Stomach (tissue), 4 donors: ENCODE measurements around the gene FAM171A1.

ENCODE experiments used
- EP300 ChIP-seq: sonication (generic); formaldehyde crosslinking; IDR thresholded peaks from one replicate; pipeline ENCODE4 v1.6.1; 2017; ENCODE audit warnings: antibody characterized with exemption
- POLR2A ChIP-seq, 4 donors: fragments of 450-650 bp; IDR thresholded peaks; one replicate each; pipeline ENCODE4 v1.6.1; 2016; ENCODE audit warnings: antibody characterized with exemption in 4 of 4, control low read depth in 2 of 4, mild to moderate bottlenecking in 1 of 4, moderate library complexity in 1 of 4
- POLR2AphosphoS5 ChIP-seq, 3 donors: sonication (generic); formaldehyde crosslinking; IDR thresholded peaks; one replicate each; pipeline ENCODE4 v1.6.1; 2016; ENCODE audit warnings: antibody characterized with exemption in 3 of 3
- TF ChIP-seq, protein P1 (sequence below), 7 experiments: fragments of 450-650 bp in 4 of 7; fragments of 200-600 bp in 3 of 7; sonication (generic) in 3 of 7; IDR thresholded peaks; one replicate each; pipeline ENCODE4 v1.5.1; 2016 to 2019; ENCODE audit warnings: antibody characterized with exemption in 7 of 7, control low read depth in 2 of 7, mild to moderate bottlenecking in 1 of 7

DNA sequence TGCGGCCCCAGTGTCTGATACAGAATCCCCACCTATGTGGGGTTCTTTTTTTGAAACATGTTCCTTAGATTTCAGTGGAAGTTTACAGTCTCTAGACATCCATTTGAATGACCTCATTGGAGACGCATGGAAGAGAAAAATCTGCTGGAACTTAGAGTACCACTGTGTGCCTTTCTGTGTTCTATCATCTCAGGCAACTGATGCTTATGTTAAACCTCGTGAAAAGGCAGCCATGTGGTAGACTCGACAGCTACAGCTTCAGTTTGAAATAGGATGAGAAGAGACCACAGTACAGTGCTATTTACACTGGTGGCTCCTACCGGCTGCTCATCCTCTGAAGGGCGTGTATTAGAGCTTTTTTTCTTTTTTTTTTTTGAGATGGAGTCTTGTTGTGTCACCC lies 74.4 kb downstream of the FAM171A1 start:
- TF ChIP-seq, protein P1, sequence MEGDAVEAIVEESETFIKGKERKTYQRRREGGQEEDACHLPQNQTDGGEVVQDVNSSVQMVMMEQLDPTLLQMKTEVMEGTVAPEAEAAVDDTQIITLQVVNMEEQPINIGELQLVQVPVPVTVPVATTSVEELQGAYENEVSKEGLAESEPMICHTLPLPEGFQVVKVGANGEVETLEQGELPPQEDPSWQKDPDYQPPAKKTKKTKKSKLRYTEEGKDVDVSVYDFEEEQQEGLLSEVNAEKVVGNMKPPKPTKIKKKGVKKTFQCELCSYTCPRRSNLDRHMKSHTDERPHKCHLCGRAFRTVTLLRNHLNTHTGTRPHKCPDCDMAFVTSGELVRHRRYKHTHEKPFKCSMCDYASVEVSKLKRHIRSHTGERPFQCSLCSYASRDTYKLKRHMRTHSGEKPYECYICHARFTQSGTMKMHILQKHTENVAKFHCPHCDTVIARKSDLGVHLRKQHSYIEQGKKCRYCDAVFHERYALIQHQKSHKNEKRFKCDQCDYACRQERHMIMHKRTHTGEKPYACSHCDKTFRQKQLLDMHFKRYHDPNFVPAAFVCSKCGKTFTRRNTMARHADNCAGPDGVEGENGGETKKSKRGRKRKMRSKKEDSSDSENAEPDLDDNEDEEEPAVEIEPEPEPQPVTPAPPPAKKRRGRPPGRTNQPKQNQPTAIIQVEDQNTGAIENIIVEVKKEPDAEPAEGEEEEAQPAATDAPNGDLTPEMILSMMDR (IDR thresholded peaks at IDR 0.05), result no peak
- TF ChIP-seq POLR2A (IDR thresholded peaks at IDR 0.05), result no peak
- no peak for TF ChIP-seq POLR2AphosphoS5 (IDR thresholded peaks at IDR 0.05)
- TF ChIP-seq EP300, result no peak
